HG03439 (cell line): ENCODE data around the gene MAP3K5.
"Not testable (repeated sequence)": the region's sequence is repeated elsewhere in the genome, so short reads cannot be mapped to it uniquely, and the experiment has no call there.

Experiments
- ATAC-seq: cut with Tn5 transposase; IDR thresholded peaks from one replicate; pipeline ENCODE4 v1.9.1; 2021; ENCODE audit warnings: mild to moderate bottlenecking, moderate library complexity; ENCODE audit not compliant: unreplicated experiment

Gene MAP3K5

DNA sequence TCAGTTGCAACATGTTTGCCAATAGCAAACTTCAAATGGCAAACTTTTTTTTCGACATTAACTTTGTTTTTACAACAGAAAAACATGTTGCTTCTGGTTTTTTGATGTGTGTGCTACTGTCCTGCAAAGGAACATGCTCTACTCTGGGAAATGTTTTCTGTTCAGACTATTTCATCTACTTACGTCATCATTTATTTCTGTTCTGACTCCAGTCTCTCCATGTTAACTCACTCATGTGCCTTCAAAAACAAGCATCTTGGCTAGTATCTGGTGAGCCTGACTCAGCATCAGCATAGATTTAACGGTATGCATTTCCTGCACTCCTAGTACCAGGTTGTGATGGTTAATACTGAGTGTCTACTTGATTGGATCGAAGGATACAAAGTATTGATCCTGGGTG lies 206.0 kb downstream of the MAP3K5 start:
- ATAC-seq = no peak

DNA sequence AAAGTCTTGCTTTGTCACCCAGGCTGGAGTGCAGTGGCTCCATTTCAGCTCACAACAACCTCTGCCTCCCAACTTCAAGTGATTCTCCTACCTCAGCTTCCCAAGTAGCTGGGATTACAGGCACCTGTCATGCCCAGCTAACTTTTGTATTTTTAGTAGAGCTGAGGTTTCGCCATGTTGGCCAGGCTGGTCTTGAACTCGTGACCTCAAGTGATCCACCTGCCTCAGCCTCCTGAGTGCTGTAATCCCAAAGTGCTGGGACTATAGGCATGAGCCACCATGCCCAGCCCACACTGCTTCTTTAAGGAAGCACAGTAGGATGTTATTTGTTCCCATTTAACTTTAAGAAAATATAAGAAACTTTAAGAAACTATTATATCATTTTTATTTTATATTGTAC lies 206.8 kb downstream of the MAP3K5 start:
- not testable (repeated sequence) for ATAC-seq

DNA sequence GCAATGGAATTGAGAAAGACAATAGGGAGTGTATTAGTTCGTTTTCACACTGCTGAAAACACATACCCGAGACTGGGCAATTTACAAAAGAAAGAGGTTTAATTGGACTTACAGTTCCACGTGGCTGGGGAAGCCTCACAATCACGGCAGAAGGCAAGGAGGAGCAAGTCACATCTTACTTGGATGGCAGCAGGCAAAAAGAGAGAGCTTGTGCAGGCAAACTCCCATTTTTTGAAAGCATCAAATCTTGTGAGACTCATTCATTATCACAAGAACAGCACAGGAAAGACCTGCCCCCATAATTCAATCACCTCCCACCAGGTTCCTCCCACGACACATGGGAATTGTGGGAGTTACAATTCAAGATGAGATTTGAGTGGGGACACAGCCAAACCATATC lies 208.0 kb downstream of the MAP3K5 start:
- not testable (repeated sequence) for ATAC-seq

DNA sequence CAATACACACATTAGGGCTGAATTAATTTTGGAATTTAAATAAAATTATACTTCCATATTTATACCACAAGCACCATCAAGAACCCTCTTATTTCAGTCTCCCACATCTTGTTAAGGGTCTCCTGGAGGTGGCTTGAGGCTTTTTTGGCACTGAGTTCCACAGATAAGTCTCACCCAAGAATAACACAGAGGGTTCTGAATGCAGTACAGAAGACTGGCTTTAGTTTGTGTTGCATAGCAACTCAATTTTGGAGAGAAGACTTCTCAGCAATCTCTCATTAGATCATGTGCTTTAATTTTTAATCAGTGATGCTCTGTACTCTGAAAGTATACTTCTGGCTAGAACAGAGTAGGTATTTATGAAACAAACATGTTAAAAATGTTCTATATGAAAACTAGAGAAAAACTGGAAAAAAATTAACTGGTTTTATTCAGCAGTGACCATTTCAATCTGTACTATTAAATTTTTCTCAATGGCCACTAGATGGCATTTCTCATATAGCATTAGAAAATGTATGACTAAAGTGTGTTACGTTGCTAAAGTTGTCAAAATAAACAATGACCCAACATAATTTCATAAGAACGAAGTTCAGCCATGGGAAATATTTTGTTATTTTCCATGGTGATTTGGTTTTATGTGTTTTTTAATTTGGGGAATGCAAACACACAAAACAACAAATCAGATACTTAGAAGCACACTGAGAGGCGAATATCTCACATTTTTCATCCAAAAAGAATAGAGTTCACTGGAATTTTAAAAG lies 209.4 kb downstream of the MAP3K5 start:
- no peak for ATAC-seq

DNA sequence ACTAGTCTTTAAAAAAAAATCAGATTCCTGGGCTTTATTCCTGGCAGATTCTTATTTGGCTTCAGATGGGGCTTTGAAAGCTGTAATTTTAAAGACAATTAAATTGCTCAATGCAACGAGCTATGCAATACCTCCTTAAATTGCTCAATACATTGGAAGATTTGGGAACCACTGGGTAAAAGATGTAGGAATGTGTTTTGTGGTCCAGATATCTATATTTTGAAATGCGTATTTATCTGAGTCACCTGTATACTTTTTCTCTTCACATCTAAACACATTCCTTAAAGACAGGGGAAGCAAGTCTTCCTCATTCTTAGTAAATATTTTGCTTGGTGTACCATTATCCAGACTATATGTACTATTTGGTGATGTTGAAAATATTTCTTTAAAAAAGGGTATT lies 212.5 kb downstream of the MAP3K5 start:
- no peak for ATAC-seq

DNA sequence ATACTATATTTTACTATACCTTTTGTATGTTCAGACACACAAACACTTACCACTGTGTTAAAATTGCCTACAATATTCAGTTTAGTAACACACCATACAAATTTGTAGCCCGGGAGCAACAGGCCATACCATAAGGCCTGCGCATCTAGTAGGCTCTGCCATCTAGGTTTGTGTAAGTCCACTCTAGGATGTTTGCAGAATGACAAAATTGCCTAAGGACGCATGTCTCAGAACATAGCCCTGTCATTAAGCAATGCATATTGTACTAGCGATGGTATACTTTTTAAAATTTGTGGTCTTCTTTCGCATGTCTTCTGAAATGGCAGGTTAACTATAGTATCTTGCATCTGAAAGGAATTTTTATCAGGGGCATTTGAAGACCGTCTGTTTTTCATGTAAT lies 215.5 kb downstream of the MAP3K5 start:
- ATAC-seq = no peak

DNA sequence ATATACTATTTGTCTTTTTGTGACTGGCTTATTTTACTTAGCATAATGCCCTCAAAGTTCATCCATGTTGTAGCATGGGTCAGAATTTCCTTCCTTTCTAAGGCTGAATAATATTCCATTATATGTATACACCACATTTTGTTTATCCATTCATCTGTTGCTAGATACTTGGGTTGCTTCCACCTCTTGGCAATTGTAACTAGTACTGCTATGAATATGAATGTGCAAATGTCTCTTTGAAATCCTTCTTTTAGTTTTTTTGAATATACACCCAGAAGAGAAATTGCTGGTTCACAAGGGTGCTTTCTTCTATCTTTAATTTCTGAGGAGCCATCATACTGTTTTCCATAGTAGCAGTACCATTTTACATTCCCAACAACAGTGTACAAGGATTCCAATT lies 220.8 kb downstream of the MAP3K5 start:
- ATAC-seq = no peak

DNA sequence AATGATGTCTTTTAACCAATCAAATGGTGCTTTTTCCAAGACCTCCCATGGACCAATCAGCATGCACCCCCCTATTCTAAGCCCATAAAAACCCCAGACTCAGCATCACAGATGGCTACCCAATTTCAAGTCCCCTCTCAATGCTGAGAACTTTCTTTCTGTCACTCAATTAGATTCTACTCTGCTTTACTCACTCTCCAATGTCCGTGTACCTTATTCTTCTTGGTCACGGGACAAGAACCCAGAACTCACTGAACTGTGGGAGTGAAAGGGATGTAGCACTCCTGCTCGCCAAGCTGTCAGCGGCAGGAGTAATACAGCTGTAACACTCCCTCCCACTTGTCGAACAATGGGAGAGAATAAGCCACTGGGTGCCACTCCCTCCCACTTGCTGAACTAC lies 221.2 kb downstream of the MAP3K5 start:
- no peak for ATAC-seq

DNA sequence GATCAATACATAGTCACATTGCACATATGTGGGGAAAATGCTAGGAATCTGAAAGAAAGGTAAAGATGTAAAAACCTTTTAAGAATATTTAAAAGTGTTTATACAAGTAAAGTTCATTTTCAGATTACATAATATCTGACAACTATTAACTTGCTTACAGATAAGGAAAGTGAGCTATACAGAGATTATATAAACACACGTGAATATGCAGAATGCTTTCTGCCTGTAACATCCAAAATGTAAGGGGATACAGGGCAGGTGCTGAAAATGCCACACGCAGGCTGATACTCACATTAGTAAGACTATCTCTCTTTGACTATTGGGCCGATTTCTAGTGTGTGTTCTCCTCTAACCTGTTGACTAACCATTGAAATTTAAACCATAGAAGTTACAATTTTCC lies 224.1 kb downstream of the MAP3K5 start:
- ATAC-seq = no peak

DNA sequence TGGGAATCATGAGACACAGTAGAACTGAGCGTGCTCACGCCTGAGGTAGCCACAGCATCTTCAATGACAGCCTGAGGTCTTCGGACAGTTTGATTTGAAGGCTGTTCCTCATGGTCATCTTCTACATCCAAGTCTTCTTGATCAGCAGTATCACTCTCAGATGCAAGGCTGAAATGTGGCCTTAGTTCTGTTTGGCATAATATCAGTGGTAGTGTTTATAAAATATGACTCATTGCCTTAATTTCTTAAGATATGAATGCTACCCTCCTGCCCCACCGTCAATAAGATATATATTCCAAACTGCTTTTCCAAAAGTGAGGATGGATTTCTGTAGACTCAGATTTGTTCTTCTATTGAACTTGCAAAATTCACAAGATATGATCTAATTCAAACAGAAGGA lies 224.6 kb downstream of the MAP3K5 start:
- no peak for ATAC-seq

DNA sequence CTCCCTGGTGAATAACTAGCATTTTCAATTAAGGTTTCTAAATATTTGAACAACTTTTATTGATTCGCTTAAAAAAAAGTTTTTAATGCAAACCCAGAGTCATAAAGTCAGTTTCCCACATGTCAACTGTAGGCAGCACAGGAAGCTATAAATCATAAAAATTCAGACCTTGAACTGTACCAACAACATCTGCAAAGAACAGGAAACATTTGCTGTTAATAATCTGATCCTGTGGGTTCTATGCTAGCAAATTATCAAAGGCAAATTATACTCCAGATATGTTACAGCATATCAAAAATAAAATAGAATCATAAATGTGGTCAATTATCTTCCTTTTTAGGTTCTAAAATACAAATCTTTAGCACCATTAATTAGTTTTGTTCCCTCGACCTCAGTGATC lies 225.4 kb downstream of the MAP3K5 start:
- ATAC-seq = no peak

DNA sequence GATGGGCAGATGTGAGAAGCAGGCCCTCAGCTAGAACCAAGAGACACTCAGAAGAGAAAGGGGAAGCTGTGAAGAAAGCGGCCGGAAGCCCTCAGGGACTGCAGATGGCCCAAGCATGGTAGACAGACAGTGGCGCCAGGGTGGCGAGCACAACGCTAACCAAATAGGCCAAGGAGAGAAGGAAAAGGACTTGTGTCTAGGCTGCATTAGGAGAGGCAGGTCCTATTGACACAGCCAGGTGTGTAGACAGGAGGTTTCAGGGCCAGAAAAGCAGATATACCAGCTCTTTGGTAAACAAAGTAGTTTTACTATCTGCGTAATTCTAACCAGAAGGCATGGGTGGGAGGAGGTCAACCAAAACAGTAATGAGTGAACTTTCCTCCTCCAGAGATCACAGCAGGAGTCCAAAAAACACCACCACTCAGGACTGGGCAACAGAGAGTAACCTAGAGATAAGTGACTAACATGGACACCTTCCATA lies 226.2 kb downstream of the MAP3K5 start:
- no peak for ATAC-seq

DNA sequence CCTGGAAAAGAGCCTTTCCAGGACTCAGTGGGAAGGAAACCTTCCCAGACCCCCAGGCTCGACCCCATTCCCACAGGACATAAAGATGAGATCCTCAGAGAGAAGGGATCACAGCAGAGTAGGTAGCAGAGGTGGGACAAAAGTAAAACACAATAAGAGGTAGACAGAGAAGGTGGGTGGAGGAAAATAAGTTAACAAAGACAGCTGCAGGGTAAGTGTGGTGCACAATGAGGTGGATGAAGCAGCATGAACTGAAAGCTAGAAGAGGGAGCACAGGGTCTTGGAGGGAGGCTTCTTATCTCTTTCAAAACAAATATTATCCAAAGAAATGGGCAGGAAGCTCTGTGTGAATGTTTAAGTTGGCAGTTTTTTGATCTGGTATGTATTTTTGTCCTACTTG lies 228.1 kb downstream of the MAP3K5 start:
- no peak for ATAC-seq

DNA sequence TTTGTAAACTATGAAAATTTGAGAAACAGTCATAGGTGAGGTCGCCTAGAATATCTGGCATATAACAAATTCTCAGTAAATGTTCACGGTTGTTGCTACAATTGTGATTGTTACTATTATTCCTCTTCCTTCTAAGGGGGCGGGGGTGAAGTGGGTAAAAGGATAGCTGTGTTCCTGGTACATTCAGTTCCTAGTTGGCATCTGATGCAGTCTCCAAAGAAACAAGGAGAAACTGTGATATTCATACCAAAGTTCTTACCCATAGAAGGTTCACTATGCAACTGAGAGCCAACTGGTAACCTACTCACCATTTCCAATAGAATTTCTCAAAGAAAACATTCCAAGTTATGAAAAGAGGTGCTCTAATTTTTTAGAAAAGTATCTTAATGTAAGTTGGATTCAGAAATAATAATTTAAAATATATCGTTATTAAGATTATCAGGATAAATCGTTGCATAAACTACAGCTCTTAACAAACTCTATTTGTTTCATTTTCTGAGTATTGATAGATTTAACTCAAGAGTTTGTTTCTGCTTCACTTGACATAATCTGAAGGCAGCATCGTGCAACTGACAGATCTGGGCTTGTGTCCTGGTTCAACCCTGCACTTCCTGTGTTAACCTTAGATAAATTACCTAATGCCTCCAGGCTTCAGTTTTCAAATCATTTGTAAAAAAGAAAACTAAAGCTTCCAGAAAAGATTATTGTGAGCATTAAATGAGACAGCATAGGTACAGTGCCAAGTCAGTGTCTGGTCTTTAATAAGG lies 228.7 kb downstream of the MAP3K5 start:
- ATAC-seq = no peak

DNA sequence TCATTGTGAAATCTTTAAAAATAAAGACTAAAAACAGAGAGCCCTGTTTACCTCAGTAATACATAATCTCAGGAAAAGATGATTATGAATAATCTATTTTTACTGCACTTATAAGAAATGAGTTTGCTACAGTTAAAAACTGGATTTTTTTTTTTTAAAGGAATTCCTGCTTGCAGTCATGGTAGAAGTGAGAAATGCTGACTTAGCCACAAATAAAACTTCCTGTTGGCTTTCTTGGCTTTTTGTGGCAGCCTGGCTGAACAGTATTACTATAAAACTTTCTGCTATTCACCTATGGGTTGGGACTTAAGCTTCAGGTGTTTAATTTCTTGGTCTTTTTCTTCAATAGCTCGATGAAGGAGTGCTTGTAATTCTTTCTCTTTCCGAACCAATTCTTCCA lies 230.1 kb downstream of the MAP3K5 start:
- no peak for ATAC-seq

DNA sequence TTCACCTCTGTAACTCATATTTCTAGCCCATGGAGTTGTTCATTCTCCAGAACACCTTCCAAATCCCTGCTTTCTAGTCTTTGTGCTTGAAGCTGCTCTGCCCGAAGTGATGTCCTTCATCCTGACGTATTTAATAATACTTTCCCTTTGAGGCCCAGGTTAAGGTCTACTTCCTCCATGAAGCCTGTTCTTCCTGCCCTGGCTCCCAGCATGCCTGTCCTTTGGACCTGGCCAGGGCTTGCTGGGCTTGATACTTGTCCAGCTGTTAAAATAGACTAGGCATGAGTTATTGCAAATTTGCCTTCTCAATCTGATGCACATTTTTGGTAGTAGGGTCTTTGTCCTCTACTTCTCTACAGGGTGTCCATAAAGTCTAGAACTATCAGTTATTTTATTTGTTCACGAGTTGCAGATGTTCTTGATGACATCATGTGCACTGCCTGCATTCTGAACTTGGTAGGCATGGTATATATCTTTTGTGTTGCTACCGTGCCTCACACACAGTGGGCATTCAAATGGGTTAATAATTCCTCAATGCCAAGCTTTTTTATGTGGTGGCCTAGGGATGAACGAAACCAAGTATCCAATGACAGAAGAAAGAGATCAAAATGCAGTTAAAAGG lies 239.0 kb downstream of the MAP3K5 start:
- ATAC-seq = no peak

DNA sequence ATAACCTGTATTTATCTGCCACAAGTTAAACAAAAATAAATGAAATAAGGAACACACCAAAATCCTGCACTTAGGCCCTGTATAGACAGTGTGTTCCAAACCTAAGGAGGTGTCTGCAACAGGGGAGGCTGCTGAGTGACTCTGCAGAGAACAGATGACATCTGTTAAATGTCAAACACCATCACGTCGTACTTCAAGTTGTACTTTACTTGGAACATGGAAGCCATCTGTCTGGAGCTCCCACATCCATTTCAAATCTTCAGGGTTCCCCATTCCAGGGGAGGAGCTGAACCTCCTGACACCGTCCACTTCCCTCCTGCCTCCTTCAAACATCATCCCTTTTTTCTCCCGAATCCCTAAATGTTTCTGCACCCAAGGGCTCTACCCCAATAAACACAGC lies 240.2 kb downstream of the MAP3K5 start:
- no peak for ATAC-seq

DNA sequence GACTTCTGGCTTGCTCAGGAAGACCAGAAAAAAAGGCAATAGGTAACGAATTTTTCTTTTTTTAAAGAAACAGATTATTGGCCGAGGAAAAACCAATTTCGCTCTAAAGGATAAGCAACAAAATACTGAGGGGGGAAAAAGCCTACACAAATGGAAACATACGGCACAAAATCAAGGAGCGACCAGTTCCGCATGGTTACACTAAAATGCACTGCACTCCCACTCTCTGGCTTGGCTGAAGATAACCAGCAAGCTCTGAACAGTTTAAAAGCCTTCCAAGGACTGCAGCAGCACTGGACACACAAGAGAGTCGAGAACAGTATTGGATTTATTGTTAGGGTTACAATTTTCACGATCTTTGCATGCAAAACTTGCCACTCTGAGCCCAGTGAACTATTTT lies 241.2 kb downstream of the MAP3K5 start:
- no peak for ATAC-seq

DNA sequence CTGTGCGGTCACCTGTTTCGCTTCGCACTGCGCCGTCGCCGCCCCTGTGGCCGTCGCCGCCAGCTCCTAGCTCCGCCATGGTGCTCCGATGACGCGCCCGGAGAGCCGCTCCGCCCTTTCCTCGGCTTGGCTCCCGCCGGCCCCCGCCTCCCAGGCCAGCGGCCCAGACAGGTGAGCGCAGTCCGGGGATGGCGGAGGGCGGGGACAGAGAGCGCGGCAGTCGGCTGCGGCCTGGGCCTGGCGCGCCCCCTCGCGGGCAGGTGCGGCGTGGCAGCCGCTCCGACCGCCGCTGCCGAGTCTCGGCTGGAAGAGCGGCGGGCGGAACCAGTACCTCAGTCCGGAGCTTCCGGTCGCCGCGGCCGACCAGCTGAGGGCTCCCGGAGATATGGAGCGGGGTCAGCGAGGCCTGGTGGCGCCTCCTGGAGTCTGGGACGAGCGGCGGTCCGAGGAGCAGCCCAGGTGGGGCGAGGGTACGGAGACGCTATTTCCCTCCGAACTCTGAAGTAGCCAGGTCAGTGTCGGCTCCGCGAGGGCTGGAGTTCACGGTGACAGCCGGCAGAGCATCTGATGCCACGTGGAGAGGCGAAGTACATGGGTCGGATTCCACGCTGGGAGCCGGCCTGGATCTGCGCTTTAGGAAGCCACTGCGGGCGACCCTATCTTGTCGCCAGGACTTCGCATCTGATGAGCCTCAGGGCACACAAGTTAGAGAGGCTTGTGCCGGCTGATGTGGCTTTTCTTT lies 241.8 kb downstream of the MAP3K5 start, which contains the start of gene MAP7:
Gene MAP7, minus strand, starts transcription at position 93 of the 742 bp plus-strand sequence. Its CDS starts 14 bp downstream, at position 79.
- ATAC-seq = peak; percentile 80

DNA sequence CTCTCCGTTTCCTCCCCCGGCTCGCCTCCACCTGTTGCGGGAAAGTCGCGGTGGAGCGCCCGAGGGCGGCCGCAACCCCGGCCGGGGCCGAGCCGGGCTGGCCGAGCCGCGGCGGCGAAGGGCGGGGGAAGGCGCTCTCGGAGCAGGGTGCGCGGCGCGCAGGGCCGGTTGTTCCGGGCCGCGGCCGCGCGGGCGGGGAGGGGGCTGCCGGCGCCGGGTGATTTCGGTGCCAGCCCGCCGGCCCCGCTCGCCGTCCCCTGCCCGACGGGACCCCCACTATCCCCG lies 242.3 kb downstream of the MAP3K5 start:
- peak; percentile 72 for ATAC-seq

DNA sequence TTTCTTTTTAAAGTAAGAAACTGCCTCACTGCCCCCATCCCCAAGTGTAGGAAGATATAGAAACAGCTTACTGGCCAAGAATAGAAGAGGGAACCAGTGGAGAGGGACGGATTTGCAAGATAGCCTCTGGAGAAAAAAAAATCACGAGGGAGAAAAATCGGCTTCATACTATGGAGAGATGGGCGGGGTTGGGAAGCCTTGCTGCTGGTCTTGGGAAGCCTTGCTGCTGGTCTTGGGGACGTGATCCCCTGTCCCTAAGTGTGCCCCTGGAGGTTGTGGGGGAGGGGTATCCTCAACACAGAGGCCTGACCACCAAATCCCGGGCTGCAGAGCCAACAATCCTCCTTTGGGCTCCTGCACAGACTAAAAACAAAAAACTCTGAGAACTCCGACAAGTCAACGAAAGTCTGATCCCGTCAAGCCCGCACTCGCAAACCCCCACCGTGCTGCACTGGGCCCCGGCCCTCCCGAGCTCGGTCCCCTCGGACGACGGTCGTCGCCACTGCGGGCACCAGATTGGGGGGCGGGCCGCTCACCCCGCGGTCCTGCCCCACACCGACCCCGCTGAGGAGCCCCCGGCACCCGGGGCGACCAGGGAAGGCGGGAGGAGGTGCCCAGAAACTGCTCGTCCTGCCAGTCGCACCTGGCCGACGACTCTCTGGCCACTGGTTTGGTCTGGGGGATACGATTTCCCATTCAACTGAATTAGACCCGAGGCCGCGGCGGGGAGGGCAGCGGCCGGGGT lies 242.8 kb downstream of the MAP3K5 start:
- ATAC-seq = peak; percentile 7
